ENCODE measurements around the gene ZC3H13.

ZC3H13 gene

DNA sequence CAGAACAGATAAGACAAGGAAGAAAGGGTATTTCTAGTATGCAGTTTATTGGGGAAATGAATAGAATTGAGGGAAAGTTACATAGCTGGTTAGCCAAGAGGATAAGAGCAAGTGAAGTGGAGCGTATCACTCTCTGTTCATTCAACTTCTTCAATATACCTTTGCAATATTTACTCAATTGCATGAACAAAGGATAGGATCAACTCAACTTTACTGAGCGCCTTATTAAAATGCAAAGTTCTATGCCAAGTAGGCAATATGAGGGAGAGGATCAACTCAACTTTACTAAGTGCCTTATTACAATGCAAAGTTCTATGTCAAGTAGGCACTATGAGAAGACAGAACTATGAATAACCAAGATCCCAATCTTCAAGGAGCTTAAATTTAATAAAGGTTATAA, 43.9 kb downstream of the ZC3H13 start (continued):
- TF ChIP-seq, protein P1, sequence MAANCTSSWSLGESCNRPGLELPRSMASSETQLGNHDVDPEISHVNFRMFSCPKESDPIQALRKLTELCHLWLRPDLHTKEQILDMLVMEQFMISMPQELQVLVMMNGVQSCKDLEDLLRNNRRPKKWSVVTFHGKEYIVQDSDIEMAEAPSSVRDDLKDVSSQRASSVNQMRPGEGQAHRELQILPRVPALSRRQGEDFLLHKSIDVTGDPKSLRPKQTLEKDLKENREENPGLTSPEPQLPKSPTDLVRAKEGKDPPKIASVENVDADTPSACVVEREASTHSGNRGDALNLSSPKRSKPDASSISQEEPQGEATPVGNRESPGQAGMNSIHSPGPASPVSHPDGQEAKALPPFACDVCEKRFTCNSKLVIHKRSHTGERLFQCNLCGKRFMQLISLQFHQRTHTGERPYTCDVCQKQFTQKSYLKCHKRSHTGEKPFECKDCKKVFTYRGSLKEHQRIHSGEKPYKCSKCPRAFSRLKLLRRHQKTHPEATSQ (tag by site-specific recombination; IDR thresholded peaks at IDR 0.05): no peak
- TF ChIP-seq ZNF221 (tag by site-specific recombination; IDR thresholded peaks at IDR 0.05; ENCODE audit: borderline replicate concordance) (no peak), ZNF324 (tag by site-specific recombination; IDR thresholded peaks at IDR 0.05) (no peak), ZNF311 (tag by site-specific recombination; IDR thresholded peaks at IDR 0.05; ENCODE audit: borderline replicate concordance) (no peak), HOXA7 (CRISPR knock-in tag; IDR thresholded peaks at IDR 0.05; ENCODE audit: borderline replicate concordance) (no peak), ZNF561 (tag by site-specific recombination; IDR thresholded peaks at IDR 0.05; ENCODE audit: borderline replicate concordance) (no peak), OSR2 (tag by site-specific recombination; IDR thresholded peaks at IDR 0.05) (no peak), MEIS1 (CRISPR knock-in tag; IDR thresholded peaks at IDR 0.05; ENCODE audit: borderline replicate concordance) (no peak)
- TF ChIP-seq, protein P2, sequence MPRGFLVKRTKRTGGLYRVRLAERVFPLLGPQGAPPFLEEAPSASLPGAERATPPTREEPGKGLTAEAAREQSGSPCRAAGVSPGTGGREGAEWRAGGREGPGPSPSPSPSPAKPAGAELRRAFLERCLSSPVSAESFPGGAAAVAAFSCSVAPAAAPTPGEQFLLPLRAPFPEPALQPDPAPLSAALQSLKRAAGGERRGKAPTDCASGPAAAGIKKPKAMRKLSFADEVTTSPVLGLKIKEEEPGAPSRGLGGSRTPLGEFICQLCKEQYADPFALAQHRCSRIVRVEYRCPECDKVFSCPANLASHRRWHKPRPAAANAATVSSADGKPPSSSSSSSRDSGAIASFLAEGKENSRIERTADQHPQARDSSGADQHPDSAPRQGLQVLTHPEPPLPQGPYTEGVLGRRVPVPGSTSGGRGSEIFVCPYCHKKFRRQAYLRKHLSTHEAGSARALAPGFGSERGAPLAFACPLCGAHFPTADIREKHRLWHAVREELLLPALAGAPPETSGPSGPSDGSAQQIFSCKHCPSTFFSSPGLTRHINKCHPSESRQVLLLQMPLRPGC (tag by site-specific recombination; IDR thresholded peaks at IDR 0.05): no peak
- TF ChIP-seq, protein P3, sequence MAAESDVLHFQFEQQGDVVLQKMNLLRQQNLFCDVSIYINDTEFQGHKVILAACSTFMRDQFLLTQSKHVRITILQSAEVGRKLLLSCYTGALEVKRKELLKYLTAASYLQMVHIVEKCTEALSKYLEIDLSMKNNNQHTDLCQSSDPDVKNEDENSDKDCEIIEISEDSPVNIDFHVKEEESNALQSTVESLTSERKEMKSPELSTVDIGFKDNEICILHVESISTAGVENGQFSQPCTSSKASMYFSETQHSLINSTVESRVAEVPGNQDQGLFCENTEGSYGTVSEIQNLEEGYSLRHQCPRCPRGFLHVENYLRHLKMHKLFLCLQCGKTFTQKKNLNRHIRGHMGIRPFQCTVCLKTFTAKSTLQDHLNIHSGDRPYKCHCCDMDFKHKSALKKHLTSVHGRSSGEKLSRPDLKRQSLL (tag by site-specific recombination; IDR thresholded peaks at IDR 0.05): no peak

DNA sequence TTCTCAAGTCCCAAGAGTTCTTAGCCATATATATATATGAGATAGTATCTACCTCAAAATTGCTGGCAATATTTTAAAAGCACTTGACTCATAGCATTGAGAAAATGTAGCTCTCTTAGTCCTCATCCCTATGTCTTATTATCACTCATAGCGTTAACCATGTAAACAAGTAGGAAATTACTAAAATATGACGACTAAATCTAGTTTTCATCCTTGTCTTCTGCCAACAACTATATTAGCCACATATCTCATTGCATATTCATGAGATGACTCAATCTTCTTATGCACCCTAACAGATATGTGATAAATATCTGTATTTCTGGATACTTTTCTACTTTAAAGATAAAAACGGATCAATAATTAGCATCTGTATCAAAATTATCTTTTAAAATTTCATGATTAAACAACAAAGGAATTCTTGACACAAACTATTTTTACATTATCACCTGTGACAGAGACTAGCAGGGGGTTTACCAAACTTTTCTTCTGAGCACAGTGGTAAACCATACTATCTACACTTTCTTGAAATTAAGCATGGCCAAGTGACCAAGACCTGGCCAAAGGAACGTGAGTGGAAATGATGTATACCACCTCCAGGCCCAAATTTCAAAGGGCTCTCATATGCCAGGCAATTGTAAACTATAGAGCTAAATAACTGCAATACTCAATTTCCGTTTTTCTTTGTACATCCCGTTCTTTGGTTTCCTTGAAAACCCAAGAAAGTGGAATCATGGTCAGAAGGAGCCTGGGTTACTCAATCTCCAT, 45.7 kb downstream of the ZC3H13 start:
- H3K4me3 ChIP-seq (ENCODE audit: low read depth, low read length): no peak overlapping the region
- CTCF ChIA-PET: no interaction called here
- H3K27ac ChIP-seq (ENCODE audit: extremely low read depth, low read depth, low read length): no peak overlapping the region
- TF ChIP-seq ZNF404 (tag by site-specific recombination; IDR thresholded peaks at IDR 0.05): no peak
- no peak for TF ChIP-seq ZNF37A (tag by site-specific recombination; IDR thresholded peaks at IDR 0.05)
- TF ChIP-seq, protein P4, sequence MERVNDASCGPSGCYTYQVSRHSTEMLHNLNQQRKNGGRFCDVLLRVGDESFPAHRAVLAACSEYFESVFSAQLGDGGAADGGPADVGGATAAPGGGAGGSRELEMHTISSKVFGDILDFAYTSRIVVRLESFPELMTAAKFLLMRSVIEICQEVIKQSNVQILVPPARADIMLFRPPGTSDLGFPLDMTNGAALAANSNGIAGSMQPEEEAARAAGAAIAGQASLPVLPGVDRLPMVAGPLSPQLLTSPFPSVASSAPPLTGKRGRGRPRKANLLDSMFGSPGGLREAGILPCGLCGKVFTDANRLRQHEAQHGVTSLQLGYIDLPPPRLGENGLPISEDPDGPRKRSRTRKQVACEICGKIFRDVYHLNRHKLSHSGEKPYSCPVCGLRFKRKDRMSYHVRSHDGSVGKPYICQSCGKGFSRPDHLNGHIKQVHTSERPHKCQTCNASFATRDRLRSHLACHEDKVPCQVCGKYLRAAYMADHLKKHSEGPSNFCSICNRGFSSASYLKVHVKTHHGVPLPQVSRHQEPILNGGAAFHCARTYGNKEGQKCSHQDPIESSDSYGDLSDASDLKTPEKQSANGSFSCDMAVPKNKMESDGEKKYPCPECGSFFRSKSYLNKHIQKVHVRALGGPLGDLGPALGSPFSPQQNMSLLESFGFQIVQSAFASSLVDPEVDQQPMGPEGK (tag by site-specific recombination; IDR thresholded peaks at IDR 0.05): no peak
- TF ChIP-seq ZNF426 (tag by site-specific recombination; IDR thresholded peaks at IDR 0.05): no peak
- no peak for TF ChIP-seq SP2 (tag by site-specific recombination; IDR thresholded peaks at IDR 0.05)
- no peak for TF ChIP-seq ZNF416 (tag by site-specific recombination; IDR thresholded peaks at IDR 0.05)
- TF ChIP-seq SETDB1 (IDR thresholded peaks at IDR 0.05; ENCODE audit: insufficient read length, low read length): no peak
- no peak for TF ChIP-seq ZNF544 (tag by site-specific recombination; IDR thresholded peaks at IDR 0.05)
- no peak for TF ChIP-seq ZSCAN23 (tag by site-specific recombination; IDR thresholded peaks at IDR 0.05)
- TF ChIP-seq RBAK (tag by site-specific recombination; IDR thresholded peaks at IDR 0.05): no peak
- TF ChIP-seq ZNF211 (tag by site-specific recombination; IDR thresholded peaks at IDR 0.05; ENCODE audit: low read depth): no peak
- no peak for TF ChIP-seq ZNF292 (tag by site-specific recombination; IDR thresholded peaks at IDR 0.05; ENCODE audit: borderline replicate concordance, low read depth)
- TF ChIP-seq ZNF830 (tag by site-specific recombination; IDR thresholded peaks at IDR 0.05; ENCODE audit: low read depth): no peak
- TF ChIP-seq MYNN (tag by site-specific recombination; IDR thresholded peaks at IDR 0.05; ENCODE audit: borderline replicate concordance): no peak
- TF ChIP-seq, protein P5, sequence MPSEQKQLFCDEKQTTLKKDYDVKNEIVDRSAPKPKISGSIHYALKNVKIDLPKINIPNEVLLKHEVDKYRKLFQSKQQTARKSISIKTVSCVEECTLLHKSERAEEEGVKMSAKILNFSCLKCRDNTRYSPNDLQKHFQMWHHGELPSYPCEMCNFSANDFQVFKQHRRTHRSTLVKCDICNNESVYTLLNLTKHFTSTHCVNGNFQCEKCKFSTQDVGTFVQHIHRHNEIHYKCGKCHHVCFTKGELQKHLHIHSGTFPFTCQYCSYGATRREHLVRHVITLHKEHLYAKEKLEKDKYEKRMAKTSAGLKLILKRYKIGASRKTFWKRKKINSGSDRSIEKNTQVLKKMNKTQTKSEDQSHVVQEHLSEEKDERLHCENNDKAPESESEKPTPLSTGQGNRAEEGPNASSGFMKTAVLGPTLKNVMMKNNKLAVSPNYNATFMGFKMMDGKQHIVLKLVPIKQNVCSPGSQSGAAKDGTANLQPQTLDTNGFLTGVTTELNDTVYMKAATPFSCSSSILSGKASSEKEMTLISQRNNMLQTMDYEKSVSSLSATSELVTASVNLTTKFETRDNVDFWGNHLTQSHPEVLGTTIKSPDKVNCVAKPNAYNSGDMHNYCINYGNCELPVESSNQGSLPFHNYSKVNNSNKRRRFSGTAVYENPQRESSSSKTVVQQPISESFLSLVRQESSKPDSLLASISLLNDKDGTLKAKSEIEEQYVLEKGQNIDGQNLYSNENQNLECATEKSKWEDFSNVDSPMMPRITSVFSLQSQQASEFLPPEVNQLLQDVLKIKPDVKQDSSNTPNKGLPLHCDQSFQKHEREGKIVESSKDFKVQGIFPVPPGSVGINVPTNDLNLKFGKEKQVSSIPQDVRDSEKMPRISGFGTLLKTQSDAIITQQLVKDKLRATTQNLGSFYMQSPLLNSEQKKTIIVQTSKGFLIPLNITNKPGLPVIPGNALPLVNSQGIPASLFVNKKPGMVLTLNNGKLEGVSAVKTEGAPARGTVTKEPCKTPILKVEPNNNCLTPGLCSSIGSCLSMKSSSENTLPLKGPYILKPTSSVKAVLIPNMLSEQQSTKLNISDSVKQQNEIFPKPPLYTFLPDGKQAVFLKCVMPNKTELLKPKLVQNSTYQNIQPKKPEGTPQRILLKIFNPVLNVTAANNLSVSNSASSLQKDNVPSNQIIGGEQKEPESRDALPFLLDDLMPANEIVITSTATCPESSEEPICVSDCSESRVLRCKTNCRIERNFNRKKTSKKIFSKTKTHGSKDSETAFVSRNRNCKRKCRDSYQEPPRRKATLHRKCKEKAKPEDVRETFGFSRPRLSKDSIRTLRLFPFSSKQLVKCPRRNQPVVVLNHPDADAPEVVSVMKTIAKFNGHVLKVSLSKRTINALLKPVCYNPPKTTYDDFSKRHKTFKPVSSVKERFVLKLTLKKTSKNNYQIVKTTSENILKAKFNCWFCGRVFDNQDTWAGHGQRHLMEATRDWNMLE (tag by site-specific recombination; conservative IDR thresholded peaks at IDR 0.05; ENCODE audit: low read depth): no peak
- no peaks in the 10 kb centered on the region for H3K9me3 ChIP-seq (ENCODE audit: control insufficient read depth, insufficient read depth, low read depth, low read length)
- H3K36me3 ChIP-seq (ENCODE audit: control insufficient read depth in 2 of 2, insufficient read depth in 1 of 2, low read length in 2 of 2): peaks cover 11 to 36% of the 10 kb centered on the region in 2 experiments
- POLR2A ChIA-PET: no interaction called here
- H3K4me1 ChIP-seq (ENCODE audit: control insufficient read depth, insufficient read depth, low read length): no peaks in the 10 kb centered on the region
